GM12891 (cell line): Measurements from ENCODE around the gene RNU6-9.

ENCODE experiments used
- PAX5 ChIP-seq: IDR thresholded peaks from 2 replicates; pipeline ENCODE4 v1.6.1; 2011; ENCODE audit warnings: low read length, moderate library complexity, mild to moderate bottlenecking; ENCODE audit not compliant: insufficient read depth, severe bottlenecking
- POLR2A ChIP-seq: IDR thresholded peaks from 2 replicates; pipeline ENCODE4 v1.6.1; 2011; ENCODE audit warnings: low read depth, low read length, control low read depth
- POLR2AphosphoS5 ChIP-seq: IDR thresholded peaks from 2 replicates; pipeline ENCODE4 v1.6.1; 2011; ENCODE audit warnings: low read depth, low read length, control low read depth
- POU2F2 ChIP-seq: IDR thresholded peaks from 2 replicates; pipeline ENCODE4 v1.6.1; 2011; ENCODE audit warnings: low read depth, mild to moderate bottlenecking, control low read depth, low read length, moderate library complexity
- SPI1 ChIP-seq: IDR thresholded peaks from 2 replicates; pipeline ENCODE4 v1.6.1; 2011; ENCODE audit warnings: low read depth, low read length, control low read depth
- TAF1 ChIP-seq: IDR thresholded peaks from 2 replicates; pipeline ENCODE4 v1.6.1; 2011; ENCODE audit warnings: low read depth, low read length, control low read depth

DNA sequence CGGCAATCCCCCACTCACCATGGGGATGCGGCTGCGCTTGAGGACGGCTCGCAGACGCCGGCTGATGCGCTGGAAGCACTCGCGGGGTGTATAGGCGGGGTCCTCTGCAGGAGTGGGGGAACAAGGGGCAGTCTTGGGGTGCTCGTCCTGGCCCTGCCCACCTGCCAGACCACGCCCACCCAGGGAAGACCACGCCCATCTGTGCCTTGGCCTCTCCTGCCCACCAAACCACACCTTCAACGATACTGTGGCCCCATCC lies 6.7 kb downstream of the RNU6-9 start:
- TF ChIP-seq SPI1 (no peak), TAF1 (no peak), POLR2A (no peak), POLR2AphosphoS5 (no peak), PAX5 (no peak), POU2F2 (no peak)
